Measurements from ENCODE around the gene SLC47A2. TPM values are rescaled to one million over a fixed set of nuclear protein-coding genes. Genes with fewer than 3 reads are reported as not detected.

The SLC47A2 gene
- total and polyA plus RNA-seq, 2 experiments from 2014 or later, result not detected

- TF ChIP-seq, protein P1, sequence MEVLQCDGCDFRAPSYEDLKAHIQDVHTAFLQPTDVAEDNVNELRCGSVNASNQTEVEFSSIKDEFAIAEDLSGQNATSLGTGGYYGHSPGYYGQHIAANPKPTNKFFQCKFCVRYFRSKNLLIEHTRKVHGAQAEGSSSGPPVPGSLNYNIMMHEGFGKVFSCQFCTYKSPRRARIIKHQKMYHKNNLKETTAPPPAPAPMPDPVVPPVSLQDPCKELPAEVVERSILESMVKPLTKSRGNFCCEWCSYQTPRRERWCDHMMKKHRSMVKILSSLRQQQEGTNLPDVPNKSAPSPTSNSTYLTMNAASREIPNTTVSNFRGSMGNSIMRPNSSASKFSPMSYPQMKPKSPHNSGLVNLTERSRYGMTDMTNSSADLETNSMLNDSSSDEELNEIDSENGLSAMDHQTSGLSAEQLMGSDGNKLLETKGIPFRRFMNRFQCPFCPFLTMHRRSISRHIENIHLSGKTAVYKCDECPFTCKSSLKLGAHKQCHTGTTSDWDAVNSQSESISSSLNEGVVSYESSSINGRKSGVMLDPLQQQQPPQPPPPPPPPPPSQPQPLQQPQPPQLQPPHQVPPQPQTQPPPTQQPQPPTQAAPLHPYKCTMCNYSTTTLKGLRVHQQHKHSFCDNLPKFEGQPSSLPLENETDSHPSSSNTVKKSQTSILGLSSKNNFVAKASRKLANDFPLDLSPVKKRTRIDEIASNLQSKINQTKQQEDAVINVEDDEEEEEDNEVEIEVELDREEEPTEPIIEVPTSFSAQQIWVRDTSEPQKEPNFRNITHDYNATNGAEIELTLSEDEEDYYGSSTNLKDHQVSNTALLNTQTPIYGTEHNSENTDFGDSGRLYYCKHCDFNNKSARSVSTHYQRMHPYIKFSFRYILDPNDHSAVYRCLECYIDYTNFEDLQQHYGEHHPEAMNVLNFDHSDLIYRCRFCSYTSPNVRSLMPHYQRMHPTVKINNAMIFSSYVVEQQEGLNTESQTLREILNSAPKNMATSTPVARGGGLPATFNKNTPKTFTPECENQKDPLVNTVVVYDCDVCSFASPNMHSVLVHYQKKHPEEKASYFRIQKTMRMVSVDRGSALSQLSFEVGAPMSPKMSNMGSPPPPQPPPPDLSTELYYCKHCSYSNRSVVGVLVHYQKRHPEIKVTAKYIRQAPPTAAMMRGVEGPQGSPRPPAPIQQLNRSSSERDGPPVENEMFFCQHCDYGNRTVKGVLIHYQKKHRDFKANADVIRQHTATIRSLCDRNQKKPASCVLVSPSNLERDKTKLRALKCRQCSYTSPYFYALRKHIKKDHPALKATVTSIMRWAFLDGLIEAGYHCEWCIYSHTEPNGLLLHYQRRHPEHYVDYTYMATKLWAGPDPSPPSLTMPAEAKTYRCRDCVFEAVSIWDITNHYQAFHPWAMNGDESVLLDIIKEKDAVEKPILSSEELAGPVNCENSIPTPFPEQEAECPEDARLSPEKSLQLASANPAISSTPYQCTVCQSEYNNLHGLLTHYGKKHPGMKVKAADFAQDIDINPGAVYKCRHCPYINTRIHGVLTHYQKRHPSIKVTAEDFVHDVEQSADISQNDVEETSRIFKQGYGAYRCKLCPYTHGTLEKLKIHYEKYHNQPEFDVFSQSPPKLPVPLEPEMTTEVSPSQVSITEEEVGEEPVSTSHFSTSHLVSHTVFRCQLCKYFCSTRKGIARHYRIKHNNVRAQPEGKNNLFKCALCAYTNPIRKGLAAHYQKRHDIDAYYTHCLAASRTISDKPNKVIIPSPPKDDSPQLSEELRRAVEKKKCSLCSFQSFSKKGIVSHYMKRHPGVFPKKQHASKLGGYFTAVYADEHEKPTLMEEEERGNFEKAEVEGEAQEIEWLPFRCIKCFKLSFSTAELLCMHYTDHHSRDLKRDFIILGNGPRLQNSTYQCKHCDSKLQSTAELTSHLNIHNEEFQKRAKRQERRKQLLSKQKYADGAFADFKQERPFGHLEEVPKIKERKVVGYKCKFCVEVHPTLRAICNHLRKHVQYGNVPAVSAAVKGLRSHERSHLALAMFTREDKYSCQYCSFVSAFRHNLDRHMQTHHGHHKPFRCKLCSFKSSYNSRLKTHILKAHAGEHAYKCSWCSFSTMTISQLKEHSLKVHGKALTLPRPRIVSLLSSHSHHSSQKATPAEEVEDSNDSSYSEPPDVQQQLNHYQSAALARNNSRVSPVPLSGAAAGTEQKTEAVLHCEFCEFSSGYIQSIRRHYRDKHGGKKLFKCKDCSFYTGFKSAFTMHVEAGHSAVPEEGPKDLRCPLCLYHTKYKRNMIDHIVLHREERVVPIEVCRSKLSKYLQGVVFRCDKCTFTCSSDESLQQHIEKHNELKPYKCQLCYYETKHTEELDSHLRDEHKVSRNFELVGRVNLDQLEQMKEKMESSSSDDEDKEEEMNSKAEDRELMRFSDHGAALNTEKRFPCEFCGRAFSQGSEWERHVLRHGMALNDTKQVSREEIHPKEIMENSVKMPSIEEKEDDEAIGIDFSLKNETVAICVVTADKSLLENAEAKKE (CRISPR knock-in tag; IDR thresholded peaks at IDR 0.05), result no peak
Measured at GRCh38 chr17:19742495-19742894, 26.1 kb upstream of the SLC47A2 start (continued).

- DNase-seq (ENCODE audit: low spot score), result no peak
- H3K27me3 Mint-ChIP-seq (ENCODE audit: insufficient read depth, low read depth, poor library complexity), result peaks cover 15% of the 10 kb centered on the region
- Histone ChIP-seq H3F3A (replicated peaks; ENCODE audit: low read depth) (0 out of 2 replicates have a peak, but pooled peaks cover 3% of the 10 kb centered on the region), H3K36me3 (ENCODE audit: insufficient read depth) (no peaks in the 10 kb centered on the region), H3K4me1 (ENCODE audit: insufficient read depth) (peaks cover 3% of the 10 kb centered on the region; the same call in 1 of the 2 replicates), H3K79me2 (replicated peaks; ENCODE audit: insufficient read depth) (no peaks in the 10 kb centered on the region), H3K27me3 (ENCODE audit: insufficient read depth) (peaks cover 5% of the 10 kb centered on the region; the same call in 1 of the 2 replicates), H2AFZ (no peak overlapping the region), H3K9me2 (ENCODE audit: insufficient read depth) (no peaks in the 10 kb centered on the region), H3K4me2 (no peak overlapping the region), H3K4me3 (no peak overlapping the region), H3K27ac (ENCODE audit: low read depth) (no peak overlapping the region), H4K20me1 (replicated peaks; ENCODE audit: insufficient read depth) (no peaks in the 10 kb centered on the region)
- no peaks in the 10 kb centered on the region for H3K9me3 Mint-ChIP-seq
- peaks cover 4% of the 10 kb centered on the region; the same call in 2 of the 3 replicates for H3K4me1 Mint-ChIP-seq
- no peak for ATAC-seq
- H3K27ac Mint-ChIP-seq, result no peak overlapping the region
- no peaks in the 10 kb centered on the region for H3K36me3 Mint-ChIP-seq (ENCODE audit: low read depth)
- H3K4me3 Mint-ChIP-seq, result no peak overlapping the region
- TF ChIP-seq POLR2AphosphoS5 (IDR thresholded peaks at IDR 0.05; ENCODE audit: low read depth), result no peak
- TF ChIP-seq ETS1 (IDR thresholded peaks at IDR 0.05), result no peak
- TF ChIP-seq STAT1 (IDR thresholded peaks at IDR 0.05; ENCODE audit: unreplicated experiment), result no peak
- TF ChIP-seq NANOG (IDR thresholded peaks at IDR 0.05; ENCODE audit: borderline replicate concordance), result no peak
- no peak for TF ChIP-seq REST (IDR thresholded peaks at IDR 0.05; ENCODE audit: unreplicated experiment)
- TF ChIP-seq EZH2 (IDR thresholded peaks at IDR 0.05; ENCODE audit: low read depth, unreplicated experiment), result no peak
- TF ChIP-seq ZNF114 (CRISPR knock-in tag; IDR thresholded peaks at IDR 0.05), result no peak
- TF ChIP-seq EZH2phosphoT487 (IDR thresholded peaks at IDR 0.05; ENCODE audit: unreplicated experiment), result no peak
- TF ChIP-seq CREB1 (CRISPR knock-in tag; IDR thresholded peaks at IDR 0.05; ENCODE audit: low read depth), result no peak
- no peak for TF ChIP-seq CTCF (conservative IDR thresholded peaks at IDR 0.05; ENCODE audit: low read depth in 2 of 2)
- TF ChIP-seq ZNF331 (CRISPR knock-in tag; IDR thresholded peaks at IDR 0.05; ENCODE audit: low read depth), result no peak
- no peak for TF ChIP-seq JUNB (IDR thresholded peaks at IDR 0.05; ENCODE audit: unreplicated experiment)
Measured at GRCh38 chr17:19741832-19742457, 25.6 kb upstream of the SLC47A2 start.
